Loucy (cell line): Measurements from ENCODE around the gene STIM1.

ENCODE experiments used
- EZH2phosphoT487 ChIP-seq: fragments of 200-600 bp; IDR thresholded peaks from 2 replicates; pipeline ENCODE4 v1.6.1; 2018; ENCODE audit warnings: antibody characterized with exemption, mild to moderate bottlenecking, moderate library complexity, borderline replicate concordance
- TF ChIP-seq, protein P1 (sequence below): fragments of 200-600 bp; sonication (generic); conservative IDR thresholded peaks from 2 replicates; pipeline ENCODE4 v1.5.1; 2014; ENCODE audit warnings: mild to moderate bottlenecking, antibody characterized with exemption, low read length

DNA sequence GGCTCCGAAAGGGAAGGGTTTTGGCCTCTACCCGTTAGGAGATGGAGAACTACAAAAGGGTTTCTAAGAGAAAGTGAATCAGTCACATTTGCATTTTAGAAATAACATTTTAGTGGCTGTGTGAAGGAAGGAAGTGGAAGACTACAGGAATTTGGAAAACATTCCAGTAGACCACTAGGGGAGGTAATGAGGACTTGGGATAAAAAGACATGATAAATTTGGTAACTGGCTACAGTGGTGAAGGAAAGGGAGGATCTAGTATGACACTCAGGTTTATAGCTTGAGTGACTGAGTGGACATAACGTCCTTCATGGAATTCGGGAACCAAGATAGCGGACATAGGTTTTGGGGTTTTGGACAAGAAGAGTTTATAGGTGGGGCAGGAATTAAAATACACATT lies 232.1 kb downstream of the STIM1 start:
- TF ChIP-seq, protein P1, sequence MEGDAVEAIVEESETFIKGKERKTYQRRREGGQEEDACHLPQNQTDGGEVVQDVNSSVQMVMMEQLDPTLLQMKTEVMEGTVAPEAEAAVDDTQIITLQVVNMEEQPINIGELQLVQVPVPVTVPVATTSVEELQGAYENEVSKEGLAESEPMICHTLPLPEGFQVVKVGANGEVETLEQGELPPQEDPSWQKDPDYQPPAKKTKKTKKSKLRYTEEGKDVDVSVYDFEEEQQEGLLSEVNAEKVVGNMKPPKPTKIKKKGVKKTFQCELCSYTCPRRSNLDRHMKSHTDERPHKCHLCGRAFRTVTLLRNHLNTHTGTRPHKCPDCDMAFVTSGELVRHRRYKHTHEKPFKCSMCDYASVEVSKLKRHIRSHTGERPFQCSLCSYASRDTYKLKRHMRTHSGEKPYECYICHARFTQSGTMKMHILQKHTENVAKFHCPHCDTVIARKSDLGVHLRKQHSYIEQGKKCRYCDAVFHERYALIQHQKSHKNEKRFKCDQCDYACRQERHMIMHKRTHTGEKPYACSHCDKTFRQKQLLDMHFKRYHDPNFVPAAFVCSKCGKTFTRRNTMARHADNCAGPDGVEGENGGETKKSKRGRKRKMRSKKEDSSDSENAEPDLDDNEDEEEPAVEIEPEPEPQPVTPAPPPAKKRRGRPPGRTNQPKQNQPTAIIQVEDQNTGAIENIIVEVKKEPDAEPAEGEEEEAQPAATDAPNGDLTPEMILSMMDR, result 0 out of 2 replicates have a peak, but pooled peaks have one; percentile 15
- TF ChIP-seq EZH2phosphoT487, result no peak
